Body of pancreas (tissue), 4 donors: ENCODE results near the gene NUTM2E. TPM values are rescaled to one million over a fixed set of nuclear protein-coding genes. Genes with fewer than 3 reads are reported as not detected.
"Not testable (repeated sequence)": the region's sequence is repeated elsewhere in the genome, so short reads cannot be mapped to it uniquely, and the experiment has no call there.

Experiments used
- ATAC-seq: fragments of 150-250 bp; one replicate; pipeline ENCODE4 v1.9.1; 2016
- DNase-seq, 4 donors: peaks; one replicate each; pipeline ENCODE4 v3.0.0-alpha.2; 2019
- H3K27ac ChIP-seq, 4 donors: fragments of 200-600 bp; sonication (generic); 1 replicate in 3 of 4; 2 replicates in 1 of 4; pipeline versions ENCODE4 v1.5.1 to v1.6.1; 2016 to 2019; ENCODE audit warnings: mild to moderate bottlenecking in 1 of 4, mixed read lengths in 1 of 4, moderate library complexity in 1 of 4
- H3K27me3 ChIP-seq, 2 donors: fragments of 200-600 bp; sonication (generic); one replicate each; pipeline ENCODE4 v1.6.0; 2016; ENCODE audit warnings: mild to moderate bottlenecking in 1 of 2
- H3K36me3 ChIP-seq, 2 donors: fragments of 200-600 bp; sonication (generic); replicated peaks in 1 of 2; 2 replicates each; pipeline ENCODE4 v1.5.1; 2016; ENCODE audit warnings: low read depth in 2 of 2; ENCODE audit not compliant: insufficient read depth in 1 of 2
- H3K4me1 ChIP-seq: fragments of 200-600 bp; sonication (generic); one replicate; pipeline ENCODE4 v1.6.0; 2016
- H3K4me3 ChIP-seq, 2 donors: fragments of 200-600 bp; sonication (generic); 1 replicate in 1 of 2; 2 replicates in 1 of 2; pipeline ENCODE4 v1.5.1; 2016 to 2019
- H3K9me3 ChIP-seq, 3 donors: fragments of 200-600 bp; sonication (generic); 1 replicate in 2 of 3; 2 replicates in 1 of 3; pipeline ENCODE4 v1.5.1; 2016
- WGBS, 2 donors: methylation state at CpG; one replicate each; pipeline ENCODE4 v1.1.5; 2017; 5-methylcytosine and 5-hydroxymethylcytosine counted together
- intact Hi-C: fragments of 100-400 bp; cut with DNase I; formaldehyde crosslinking; loops from one replicate; pipeline ENCODE4 v1.15.1; 2023
- total RNA-seq, 2 donors: library from RNA; depleted of rRNA; stranded (reverse); fragments of >200 nt; gene quantifications; one replicate each; pipeline ENCODE4 v1.1.0, GENCODE V29; 2016

NUTM2E gene
- total RNA-seq, 2 donors from 2014 or later, result 1.6 TPM; not detected in 1

DNA sequence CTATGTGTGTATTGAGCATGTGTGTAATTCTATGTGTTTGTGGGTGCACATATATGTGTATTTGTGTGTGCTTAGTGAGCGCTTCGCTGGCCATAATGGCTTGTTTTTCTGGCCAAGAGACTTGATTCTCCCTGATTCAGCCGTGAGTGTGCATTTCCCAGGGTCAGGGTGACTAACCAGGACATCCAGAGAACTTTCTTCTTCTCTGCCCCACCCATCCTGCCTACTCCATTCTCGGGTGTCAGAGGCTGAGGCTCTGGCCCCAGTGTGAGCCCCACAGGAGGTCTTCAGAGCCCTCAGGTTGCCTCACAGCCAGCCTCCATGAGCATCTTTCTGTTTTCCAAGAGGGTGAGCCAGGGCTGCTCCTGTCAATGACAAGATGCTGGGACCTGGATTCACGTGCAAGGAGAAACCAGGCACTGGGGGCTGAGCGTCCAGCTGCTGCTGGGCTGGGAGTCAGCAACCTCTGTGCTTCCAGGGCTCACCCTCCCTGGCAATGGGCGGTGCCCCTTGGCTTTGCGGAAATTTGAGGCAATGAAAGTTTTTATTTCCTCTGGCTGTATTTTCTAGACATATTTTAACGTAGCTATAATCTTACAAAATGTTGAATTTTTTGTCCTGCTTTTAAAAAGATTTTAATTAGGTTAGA is 40.5 kb downstream of the NUTM2E start:
- H3K9me3 ChIP-seq, H3K4me1 ChIP-seq, H3K36me3 ChIP-seq, H3K27ac ChIP-seq, H3K27me3 ChIP-seq, intact Hi-C loops, DNase-seq, H3K4me3 ChIP-seq, ATAC-seq: not testable (repeated sequence)
- WGBS, 2 donors, result 85% methylated on average over 3 of the region's 9 CpGs

DNA sequence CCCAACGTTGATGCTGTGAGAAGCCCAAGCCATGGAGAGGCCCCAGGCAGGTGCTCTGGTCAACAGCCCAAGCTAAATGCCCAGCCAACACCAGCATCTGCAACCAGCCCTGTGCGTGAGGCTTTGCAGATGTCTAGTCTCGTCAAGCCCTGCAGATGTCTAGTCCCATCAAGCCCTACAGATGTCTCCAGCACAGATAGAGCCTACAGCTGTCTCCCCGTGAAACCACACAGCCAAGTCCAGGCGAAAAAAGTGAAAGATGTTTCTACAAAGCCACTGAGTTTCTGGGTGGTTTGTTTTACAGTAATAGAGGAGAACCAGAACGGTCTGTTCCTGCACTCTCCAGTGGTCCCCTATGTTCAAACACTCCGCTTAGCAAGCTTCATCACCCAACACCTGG is 41.5 kb downstream of the NUTM2E start:
- 89% methylated on average over 3 of the region's 7 CpGs; no CpG with 5 or more reads in 1 of the 2 donors for WGBS, 2 donors
- H3K27me3 ChIP-seq, intact Hi-C loops, DNase-seq, H3K4me1 ChIP-seq, ATAC-seq, H3K27ac ChIP-seq, H3K4me3 ChIP-seq, H3K9me3 ChIP-seq, H3K36me3 ChIP-seq: not testable (repeated sequence)

DNA sequence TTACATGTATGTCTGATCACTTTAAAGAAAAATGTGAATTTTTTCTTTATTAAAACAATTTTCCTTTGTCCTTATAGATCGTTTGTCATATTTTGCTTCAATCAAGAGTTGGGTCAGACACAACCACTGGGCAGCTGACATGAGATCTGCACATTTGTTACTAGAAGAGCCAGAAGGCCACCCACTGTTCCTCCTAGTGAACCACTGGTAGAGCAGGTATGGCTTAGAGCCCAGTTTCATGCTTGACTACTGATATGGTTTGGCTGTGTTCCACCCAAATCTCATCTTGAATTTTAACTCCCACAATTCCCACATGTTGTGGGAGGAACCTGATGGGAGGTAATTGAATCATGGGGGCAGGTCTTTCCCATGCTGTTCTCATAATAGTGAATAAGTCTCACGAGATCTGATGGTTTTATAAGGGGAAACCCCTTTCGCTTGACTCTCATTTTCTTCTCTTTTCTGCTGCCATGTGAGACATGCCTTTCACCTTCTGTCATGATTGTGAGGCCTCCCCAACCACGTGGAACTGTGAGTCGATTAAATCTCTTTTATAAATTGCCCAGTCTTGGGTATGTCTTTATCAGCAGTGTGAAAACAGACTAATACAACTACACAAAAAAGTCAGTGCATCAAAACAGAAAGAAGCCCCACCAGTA is 43.0 kb downstream of the NUTM2E start:
- H3K4me3 ChIP-seq, intact Hi-C loops, H3K27ac ChIP-seq, H3K36me3 ChIP-seq, H3K4me1 ChIP-seq, H3K9me3 ChIP-seq, H3K27me3 ChIP-seq: not testable (repeated sequence)
- DNase-seq, result peak in 2 of 4 donors; percentile 7 to 10
- WGBS, 2 donors, result 25 to 26% methylated on average over 5 of the region's 5 CpGs
- ATAC-seq, result peak; percentile 87

DNA sequence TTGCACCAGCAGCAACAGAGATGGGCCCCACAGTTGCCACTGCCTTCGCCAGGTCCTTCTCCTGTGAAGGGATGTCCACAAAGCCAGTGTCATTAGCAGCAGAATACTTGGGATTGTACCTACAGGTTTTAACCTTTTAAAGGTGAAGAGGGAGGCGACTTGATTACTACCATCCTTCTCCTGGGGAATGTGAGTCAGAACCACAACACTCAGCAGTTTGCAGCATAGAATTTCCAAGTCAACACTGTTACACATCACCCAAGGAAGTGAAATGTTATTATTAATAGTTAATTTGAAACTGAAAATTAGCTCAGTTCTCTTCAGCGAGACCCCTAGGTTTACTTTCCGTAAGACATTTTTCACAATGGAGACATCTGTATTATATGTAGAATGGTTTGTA is 45.2 kb downstream of the NUTM2E start:
- H3K36me3 ChIP-seq, H3K9me3 ChIP-seq, DNase-seq, ATAC-seq, H3K4me3 ChIP-seq, H3K4me1 ChIP-seq, H3K27ac ChIP-seq, intact Hi-C loops, H3K27me3 ChIP-seq: not testable (repeated sequence)
- 87 to 91% methylated on average over 4 of the region's 4 CpGs for WGBS, 2 donors

Other genes starting within 250 kb of the NUTM2E start
- under 1 TPM in 1 of 2 donors, not detected in 1; 0.26 TPM for gene SFTPA1, start 215.8 kb upstream of the NUTM2E start, total RNA-seq
- 1 to 10 TPM in 1 of 2 donors, under 1 TPM in 1; 0.33 to 1.3 TPM for gene NUTM2B, start 123.5 kb upstream of the NUTM2E start, total RNA-seq
- 1 to 10 TPM in 1 of 2 donors, under 1 TPM in 1; 0.33 to 1.6 TPM for gene SFTPD, start 122.4 kb downstream of the NUTM2E start, total RNA-seq